ENCODE results near the gene PTBP1. TPM values are rescaled to one million over a fixed set of nuclear protein-coding genes. Genes with fewer than 3 reads are reported as not detected.

PTBP1 gene
- total RNA-seq, 1 experiment from 2014 or later, result 308 TPM

DNA sequence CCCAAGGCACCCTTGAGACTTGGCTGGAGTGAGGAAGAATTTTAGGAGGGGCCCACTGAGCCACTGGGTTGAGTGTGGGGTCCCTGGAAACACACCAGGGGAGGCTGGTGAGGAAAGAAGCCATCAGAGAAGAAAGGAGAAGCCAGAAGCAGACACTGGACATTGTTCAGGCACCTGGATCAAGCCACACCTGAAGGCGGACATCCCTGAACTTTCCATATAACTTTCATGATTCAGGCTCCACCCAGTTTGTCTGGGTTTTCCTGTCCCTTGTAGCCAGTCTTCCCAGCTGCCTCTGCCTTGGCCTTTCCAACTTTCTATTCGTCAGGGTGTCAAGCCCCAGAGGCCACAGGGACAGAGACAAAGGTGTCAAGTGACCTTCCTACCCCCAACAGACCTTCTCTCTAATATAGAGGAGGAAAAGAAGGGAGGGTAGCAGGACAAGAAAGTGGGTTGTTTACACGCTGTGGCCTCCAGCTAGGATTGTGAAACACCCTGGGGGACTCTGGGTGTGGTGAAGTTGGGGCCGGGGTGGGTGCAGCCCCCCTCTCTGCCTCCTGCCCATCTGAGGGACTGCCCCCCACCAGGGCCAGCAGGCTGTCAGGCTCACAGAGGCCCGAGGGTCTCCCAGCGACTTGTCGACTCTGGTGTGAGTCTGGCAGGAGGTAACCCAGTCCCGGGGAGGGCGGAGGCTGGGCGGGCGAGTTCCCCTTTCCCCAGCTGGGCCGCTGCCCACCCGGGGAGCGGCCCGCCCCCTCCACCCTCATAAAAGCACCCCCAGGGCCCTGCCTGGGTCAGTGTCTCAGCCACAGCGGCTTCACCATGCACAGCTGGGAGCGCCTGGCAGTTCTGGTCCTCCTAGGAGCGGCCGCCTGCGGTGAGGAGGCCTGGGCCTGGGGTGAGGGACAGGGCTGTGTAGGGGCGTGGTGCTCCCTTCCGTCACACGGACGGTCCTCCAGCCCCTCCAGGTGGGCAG lies 61.9 kb downstream of the PTBP1 start, which contains the start of gene CFD:
Gene CFD, plus strand, starts transcription at position 797 of the 976 bp plus-strand sequence. Its CDS starts 26 bp downstream, at position 823.
- no peak for DNase-seq (ENCODE audit: low read depth in 1 of 2, low spot score in 2 of 2)
- H3K4me3 ChIP-seq, result peak within 1 kb of the TSS; percentile 38
- H3K4me1 ChIP-seq (replicated peaks), result peaks cover 20% of the 10 kb centered on the region
- no peaks in the 10 kb centered on the region for H3K36me3 ChIP-seq
- no peak within 1 kb of the TSS for H3K27ac ChIP-seq
- no peaks in the 10 kb centered on the region; the same call in 1 of the 2 replicates for H3K9me3 ChIP-seq (replicated peaks)
- H3K27me3 ChIP-seq (replicated peaks), result peaks cover 3% of the 10 kb centered on the region

DNA sequence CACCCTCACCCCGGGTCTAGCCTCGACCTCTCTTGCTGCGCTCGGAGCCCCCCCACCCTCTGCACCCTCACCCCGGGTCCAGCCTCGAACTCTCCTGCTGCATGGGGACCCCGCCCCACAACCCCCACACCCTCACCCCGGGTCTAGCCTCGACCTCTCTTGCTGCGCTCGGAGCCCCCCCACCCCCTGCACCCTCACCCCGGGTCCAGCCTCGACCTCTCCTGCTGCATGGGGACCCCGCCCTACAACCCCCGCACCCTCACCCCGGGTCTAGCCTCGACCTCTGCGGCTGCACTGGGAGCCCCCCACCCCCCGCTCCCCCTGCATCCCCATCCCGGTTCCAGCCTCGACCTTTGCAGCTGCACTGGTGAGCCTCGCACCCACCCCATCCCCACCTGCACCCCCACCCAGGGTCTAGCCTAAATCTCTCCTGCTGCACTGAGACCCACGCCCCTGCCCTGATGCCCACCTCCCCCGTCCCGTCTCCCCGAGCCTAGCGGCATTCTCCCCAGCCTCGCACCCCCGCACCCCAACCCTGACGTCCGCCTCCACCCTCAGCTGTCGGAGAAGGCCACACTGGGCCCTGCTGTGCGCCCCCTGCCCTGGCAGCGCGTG lies 64.0 kb downstream of the PTBP1 start:
- DNase-seq (ENCODE audit: low read depth in 1 of 2, low spot score in 2 of 2), result no peak
- Histone ChIP-seq H3K4me1 (replicated peaks) (peaks cover 21% of the 10 kb centered on the region), H3K36me3 (no peaks in the 10 kb centered on the region; the same call in 1 of the 2 replicates), H3K27ac (no peak overlapping the region), H3K9me3 (replicated peaks) (no peaks in the 10 kb centered on the region; the same call in 1 of the 2 replicates), H3K4me3 (no peak overlapping the region), H3K27me3 (replicated peaks) (peaks cover 3% of the 10 kb centered on the region)

Other genes with a start within 250 kb of the PTBP1 start
- gene BSG, start 224.9 kb upstream of the PTBP1 start, total RNA-seq (2014; rRNA removed; shearing (Covaris generic)), result 444 and 577 TPM in 2 replicates
- 2.2 and 4.3 TPM in 2 replicates for gene HCN2, start 207.6 kb upstream of the PTBP1 start, total RNA-seq (2014; rRNA removed; shearing (Covaris generic))
- 44.2 and 44.7 TPM in 2 replicates for gene POLRMT, start 163.9 kb upstream of the PTBP1 start, total RNA-seq (2014; rRNA removed; shearing (Covaris generic))
- gene FGF22, start 157.6 kb upstream of the PTBP1 start, total RNA-seq (2014; rRNA removed; shearing (Covaris generic)), result 0.13 TPM in 1 of 2 replicates, not detected in the other
- gene RNF126, start 134.2 kb upstream of the PTBP1 start, total RNA-seq (2014; rRNA removed; shearing (Covaris generic)), result 55.9 and 79.3 TPM in 2 replicates
- 317 and 364 TPM in 2 replicates for gene FSTL3, start 121.1 kb upstream of the PTBP1 start, total RNA-seq (2014; rRNA removed; shearing (Covaris generic))
- gene PRSS57, start 102.0 kb upstream of the PTBP1 start, total RNA-seq (2014; rRNA removed; shearing (Covaris generic)), result not detected in 2 replicates
- not detected in 2 replicates for gene PALM, start 88.5 kb upstream of the PTBP1 start, total RNA-seq (2014; rRNA removed; shearing (Covaris generic))
- gene MISP, start 46.3 kb upstream of the PTBP1 start, total RNA-seq (2014; rRNA removed; shearing (Covaris generic)), result 0.11 TPM in 1 of 2 replicates, not detected in the other
- 1.1 and 2.3 TPM in 2 replicates for gene PLPPR3, start 24.5 kb downstream of the PTBP1 start, total RNA-seq (2014; rRNA removed; shearing (Covaris generic))
- not detected in 2 replicates for gene AZU1, start 30.4 kb downstream of the PTBP1 start, total RNA-seq (2014; rRNA removed; shearing (Covaris generic))
- not detected in 2 replicates for gene PRTN3, start 43.5 kb downstream of the PTBP1 start, total RNA-seq (2014; rRNA removed; shearing (Covaris generic))
- gene ELANE, start 54.9 kb downstream of the PTBP1 start, total RNA-seq (2014; rRNA removed; shearing (Covaris generic)), result not detected in 2 replicates
- 3.3 and 12.5 TPM in 2 replicates for gene CFD, start 62.2 kb downstream of the PTBP1 start, total RNA-seq (2014; rRNA removed; shearing (Covaris generic))
- 17.2 and 18.7 TPM in 2 replicates for gene MED16, start 95.7 kb downstream of the PTBP1 start, total RNA-seq (2014; rRNA removed; shearing (Covaris generic))
- gene RNU6-9, start 96.0 kb downstream of the PTBP1 start, total RNA-seq (2014; rRNA removed; shearing (Covaris generic)), result not detected in 2 replicates
- gene R3HDM4, start 115.8 kb downstream of the PTBP1 start, total RNA-seq (2014; rRNA removed; shearing (Covaris generic)), result 23.9 and 38.2 TPM in 2 replicates
- gene KISS1R, start 119.9 kb downstream of the PTBP1 start, total RNA-seq (2014; rRNA removed; shearing (Covaris generic)), result not detected in 2 replicates
- gene ARID3A, start 128.6 kb downstream of the PTBP1 start, total RNA-seq (2014; rRNA removed; shearing (Covaris generic)), result 4.2 and 8.1 TPM in 2 replicates
- 43.2 and 60.5 TPM in 2 replicates for gene WDR18, start 186.9 kb downstream of the PTBP1 start, total RNA-seq (2014; rRNA removed; shearing (Covaris generic))
- gene GRIN3B, start 203.0 kb downstream of the PTBP1 start, total RNA-seq (2014; rRNA removed; shearing (Covaris generic)), result not detected in 2 replicates
- 122 and 131 TPM in 2 replicates for gene TMEM259, start 223.7 kb downstream of the PTBP1 start, total RNA-seq (2014; rRNA removed; shearing (Covaris generic))
- not detected in 2 replicates for gene RNU6-2, start 224.1 kb downstream of the PTBP1 start, total RNA-seq (2014; rRNA removed; shearing (Covaris generic))
- 403 and 441 TPM in 2 replicates for gene CNN2, start 229.2 kb downstream of the PTBP1 start, total RNA-seq (2014; rRNA removed; shearing (Covaris generic))
- 0.82 and 3.9 TPM in 2 replicates for gene ABCA7, start 242.7 kb downstream of the PTBP1 start, total RNA-seq (2014; rRNA removed; shearing (Covaris generic))

All from SJSA1 (cell line).